H1 (cell line): Measurements from ENCODE around the gene CTU1. TPM values are rescaled to one million over a fixed set of nuclear protein-coding genes. Genes with fewer than 3 reads are reported as not detected.

ENCODE experiments used
- CTCF ChIA-PET: fragments of 300-600 bp; sonication (Branson Sonifier 250); formaldehyde crosslinking; loops from one replicate; lab custom pipeline; 2021; ENCODE audit not compliant: partially characterized antibody; lab: Charles Lee
- POLR2A ChIA-PET: fragments of 300-600 bp; sonication (Branson Sonifier 250); formaldehyde crosslinking; loops from one replicate; lab custom pipeline; 2021; ENCODE audit warnings: inconsistent platforms; ENCODE audit not compliant: partially characterized antibody; lab: Charles Lee
- DNase-seq, 2 experiments: peaks; one replicate each; pipeline versions ENCODE4 v3.0.0 to v3.0.0-alpha.2; 2010 to 2022; ENCODE audit warnings: low spot score in 2 of 2, low read depth in 1 of 2, mixed read lengths in 1 of 2
- FAIRE-seq: peaks from 2 replicates; lab custom pipeline; 2011; peaks lifted over from hg19 to GRCh38; lab: Jason Lieb, UNC
- H2AFZ ChIP-seq: 2 replicates; pipeline ENCODE4 v1.8.1; 2012; ENCODE audit warnings: low read length, inconsistent platforms
- H2AK5ac ChIP-seq: 2 replicates; pipeline ENCODE4 v1.6.1; 2013; ENCODE audit warnings: low read depth, low read length
- H2BK120ac ChIP-seq: replicated peaks from 2 replicates; pipeline ENCODE3; 2013; ENCODE audit warnings: low read depth, low read length, inconsistent platforms
- H2BK12ac ChIP-seq: 2 replicates; pipeline ENCODE4 v1.6.1; 2013; ENCODE audit warnings: low read depth, low read length
- H2BK15ac ChIP-seq: 2 replicates; pipeline ENCODE4 v1.6.1; 2013; ENCODE audit warnings: low read length
- H2BK20ac ChIP-seq: 2 replicates; pipeline ENCODE4 v1.6.1; 2013; ENCODE audit warnings: low read length
- H2BK5ac ChIP-seq: 2 replicates; pipeline ENCODE4 v1.6.1; 2013; ENCODE audit warnings: low read depth, low read length
- H3K14ac ChIP-seq: 2 replicates; pipeline ENCODE4 v1.6.1; 2013; ENCODE audit warnings: inconsistent platforms; ENCODE audit not compliant: insufficient read length
- H3K18ac ChIP-seq: 2 replicates; pipeline ENCODE4 v1.6.1; 2013; ENCODE audit warnings: low read length; ENCODE audit errors: extremely low read depth
- H3K23ac ChIP-seq: 2 replicates; pipeline ENCODE4 v1.6.1; 2013; ENCODE audit warnings: inconsistent platforms; ENCODE audit not compliant: insufficient read length
- H3K23me2 ChIP-seq: 2 replicates; pipeline ENCODE4 v1.6.1; 2013; ENCODE audit warnings: low read depth, low read length
- H3K27ac ChIP-seq: 2 replicates; pipeline ENCODE4 v1.6.1; 2011; ENCODE audit warnings: low read depth, low read length, inconsistent platforms
- H3K27me3 ChIP-seq, 4 experiments: replicated peaks in 1 of 4; 1 replicate in 1 of 4; 2 replicates in 3 of 4; pipeline versions ENCODE4 v1.6.1 to v1.8.1; 2011 to 2013; ENCODE audit warnings: low read length in 3 of 4, mild to moderate bottlenecking in 3 of 4, inconsistent platforms in 2 of 4, mixed read lengths in 2 of 4, moderate library complexity in 1 of 4; ENCODE audit not compliant: control insufficient read depth in 3 of 4, insufficient read depth in 3 of 4; ENCODE audit errors: extremely low read depth in 1 of 4
- H3K36me3 ChIP-seq, 4 experiments: 2 replicates each; pipeline versions ENCODE4 v1.6.1 to v1.8.1; 2011 to 2013; ENCODE audit warnings: mild to moderate bottlenecking in 4 of 4, low read length in 3 of 4, moderate library complexity in 2 of 4, control low read depth in 1 of 4, inconsistent platforms in 1 of 4; ENCODE audit not compliant: insufficient read depth in 4 of 4, control insufficient read depth in 2 of 4
- H3K4ac ChIP-seq: replicated peaks from 2 replicates; pipeline ENCODE3; 2013; ENCODE audit warnings: low read length, low read depth, mixed read lengths, inconsistent platforms; ENCODE audit not compliant: insufficient read length
- H3K4me1 ChIP-seq, 4 experiments: replicated peaks in 1 of 4; 1 replicate in 1 of 4; 2 replicates in 3 of 4; pipeline versions ENCODE4 v1.6.1 to v1.8.1; 2011 to 2013; ENCODE audit warnings: low read length in 3 of 4, inconsistent platforms in 2 of 4, mixed read lengths in 1 of 4; ENCODE audit not compliant: insufficient read depth in 4 of 4, control insufficient read depth in 3 of 4
- H3K4me2 ChIP-seq, 2 experiments: 2 replicates each; pipeline versions ENCODE4 v1.6.1 to v1.8.1; 2011 to 2013; ENCODE audit warnings: low read depth in 2 of 2, low read length in 2 of 2, control low read depth in 1 of 2, inconsistent platforms in 1 of 2, mild to moderate bottlenecking in 1 of 2; ENCODE audit not compliant: insufficient read depth in 1 of 2
- H3K4me3 ChIP-seq, 4 experiments: fragments of 200-600, 300-600 bp in 1 of 4; sonication (generic), shearing (Covaris generic), sonication (Bioruptor Twin) in 1 of 4; 2 replicates each; pipeline versions ENCODE4 v1.5.1 to v1.8.1; 2011 to 2016; ENCODE audit warnings: low read length in 4 of 4, low read depth in 3 of 4, control low read depth in 2 of 4, inconsistent platforms in 2 of 4, mild to moderate bottlenecking in 2 of 4, mixed read lengths in 1 of 4, moderate library complexity in 1 of 4; ENCODE audit not compliant: insufficient read depth in 2 of 4; ENCODE audit errors: extremely low read depth in 1 of 4
- H3K56ac ChIP-seq: replicated peaks from 2 replicates; pipeline ENCODE3; 2013; ENCODE audit warnings: low read depth, mild to moderate bottlenecking, mixed read lengths, low read length, inconsistent platforms; ENCODE audit not compliant: insufficient read length
- H3K79me1 ChIP-seq: 2 replicates; pipeline ENCODE4 v1.6.1; 2013; ENCODE audit warnings: low read depth, low read length, control low read depth
- H3K79me2 ChIP-seq, 2 experiments: 2 replicates each; pipeline versions ENCODE4 v1.6.1 to v1.8.1; 2012 to 2013; ENCODE audit warnings: low read length in 2 of 2, mild to moderate bottlenecking in 2 of 2, inconsistent platforms in 1 of 2; ENCODE audit not compliant: insufficient read depth in 2 of 2, control insufficient read depth in 1 of 2
- H3K9ac ChIP-seq, 4 experiments: replicated peaks in 1 of 4; 1 replicate in 1 of 4; 2 replicates in 3 of 4; pipeline versions ENCODE4 v1.6.1 to v1.8.1; 2011 to 2013; ENCODE audit warnings: low read depth in 3 of 4, low read length in 3 of 4, control low read depth in 2 of 4, mild to moderate bottlenecking in 2 of 4, moderate library complexity in 2 of 4, inconsistent platforms in 1 of 4; ENCODE audit errors: extremely low read depth in 1 of 4
- H3K9me3 ChIP-seq, 2 experiments: 2 replicates each; pipeline versions ENCODE4 v1.6.1 to v1.8.1; 2012 to 2013; ENCODE audit warnings: mild to moderate bottlenecking in 2 of 2, moderate library complexity in 2 of 2, control low read depth in 1 of 2, inconsistent platforms in 1 of 2, low read depth in 1 of 2, low read length in 1 of 2, mixed read lengths in 1 of 2; ENCODE audit not compliant: insufficient read depth in 2 of 2
- H4K20me1 ChIP-seq, 2 experiments: replicated peaks in 1 of 2; 2 replicates each; pipeline versions ENCODE3 to v1.8.1; 2011 to 2013; ENCODE audit warnings: inconsistent platforms in 2 of 2, low read length in 2 of 2, mild to moderate bottlenecking in 1 of 2; ENCODE audit not compliant: insufficient read depth in 2 of 2, control insufficient read depth in 1 of 2
- H4K5ac ChIP-seq: 2 replicates; pipeline ENCODE4 v1.6.1; 2013; ENCODE audit warnings: low read length, low read depth, mixed read lengths, inconsistent platforms; ENCODE audit not compliant: insufficient read length
- H4K8ac ChIP-seq: 2 replicates; pipeline ENCODE4 v1.8.0; 2013; ENCODE audit warnings: mild to moderate bottlenecking, moderate library complexity, low read length, inconsistent platforms; ENCODE audit not compliant: insufficient read depth; ENCODE audit errors: extremely low read depth
- H4K91ac ChIP-seq: replicated peaks from 2 replicates; pipeline ENCODE3; 2013; ENCODE audit warnings: low read length, mixed read lengths, inconsistent platforms; ENCODE audit not compliant: insufficient read length
- CREB1 ChIP-seq: IDR thresholded peaks from 2 replicates; pipeline ENCODE4 v1.6.1; 2012; ENCODE audit warnings: inconsistent platforms
- CTCF ChIP-seq, 3 experiments: IDR thresholded peaks; 1 replicate in 2 of 3; 2 replicates in 1 of 3; pipeline versions ENCODE4 v1.5.1 to v1.6.1; 2011; ENCODE audit warnings: low read length in 3 of 3, mild to moderate bottlenecking in 3 of 3, inconsistent platforms in 2 of 3, low read depth in 1 of 3, moderate library complexity in 1 of 3; ENCODE audit not compliant: insufficient read depth in 1 of 3; ENCODE audit errors: control extremely low read depth in 1 of 3
- EZH2 ChIP-seq: fragments of 200-600 bp; sonication (generic); IDR thresholded peaks from 2 replicates; pipeline ENCODE4 v1.7.1; 2012; ENCODE audit warnings: low read depth, mild to moderate bottlenecking, moderate library complexity, low read length, inconsistent platforms; ENCODE audit not compliant: severe bottlenecking
- KDM4A ChIP-seq: IDR thresholded peaks from one replicate; pipeline ENCODE4 v1.7.1; 2012; ENCODE audit warnings: low read depth, mild to moderate bottlenecking, moderate library complexity, low read length, inconsistent platforms; ENCODE audit not compliant: severe bottlenecking
- MAFK ChIP-seq: IDR thresholded peaks from 2 replicates; pipeline ENCODE4 v1.6.1; 2012; ENCODE audit warnings: low read depth, mild to moderate bottlenecking, improper control_type of control experiment, low read length
- RBBP5 ChIP-seq: IDR thresholded peaks from 2 replicates; pipeline ENCODE4 v1.7.1; 2012; ENCODE audit warnings: low read depth, mild to moderate bottlenecking, inconsistent platforms, low read length, moderate library complexity, borderline replicate concordance
- RFX5 ChIP-seq: IDR thresholded peaks from 2 replicates; pipeline ENCODE4 v1.6.1; 2011; ENCODE audit warnings: low read depth, low read length, improper control_type of control experiment, borderline replicate concordance
- SP2 ChIP-seq: IDR thresholded peaks from 2 replicates; pipeline ENCODE4 v1.6.1; 2012; ENCODE audit warnings: mild to moderate bottlenecking, low read length, inconsistent platforms
- TBP ChIP-seq: IDR thresholded peaks from 2 replicates; pipeline ENCODE4 v1.6.1; 2011; ENCODE audit warnings: low read depth, low read length, improper control_type of control experiment
- WGBS, 2 experiments: shearing (Covaris generic) in 1 of 2; methylation state at CpG; one replicate each; pipeline versions ENCODE4 v1.1.6 to v1.1.7; 2013 to 2015; ENCODE audit warnings: low lambda C conversion rate in 2 of 2, mixed read lengths in 2 of 2, inconsistent platforms in 1 of 2, low coverage in 1 of 2, missing lambda C conversion rate in 1 of 2; ENCODE audit not compliant: insufficient replicate concordance in 2 of 2, insufficient coverage in 1 of 2, insufficient read length in 1 of 2; ENCODE audit errors: extremely low coverage in 1 of 2, missing lambda C conversion rate in 1 of 2; 5-methylcytosine and 5-hydroxymethylcytosine counted together
- polyA plus RNA-seq, 7 experiments: library from polyadenylated mRNA; depleted of rRNA in 3 of 7; stranded (reverse) in 5 of 7; unstranded in 2 of 7; fragments of >200 nt in 5 of 7; fragments of 200-250 nt in 2 of 7; gene quantifications; 1 replicate in 5 of 7; 2 replicates in 1 of 7; 4 replicates in 1 of 7; pipeline versions ENCODE4 v1.2.1 to v1.2.3, GENCODE V29; 2011 to 2013; ENCODE audit warnings: missing spikeins in 2 of 7, mixed read lengths in 2 of 7
- total RNA-seq: library from RNA; stranded (reverse); fragmentation: NEBNext Ultra II Directional; extraction: Animal tissue kit (Norgen Biotek cat#: 25700); gene quantifications from 2 replicates; pipeline ENCODE4 v1.2.1, GENCODE V29; 2021

Gene CTU1
- total and polyA plus RNA-seq, 2 of the 8 experiments (the other 6 are each of a cell fraction or from before 2014, with no cell fraction given) = 4.6 to 7.2 TPM

- Histone ChIP-seq H3K56ac (no peak overlapping the region), H3K18ac (peak overlapping the region; percentile 90), H4K20me1 (no peaks in the 10 kb centered on the region), H2BK120ac (peak overlapping the region; percentile 35), H3K4me2 (peak overlapping the region; percentile 85 to 87), H4K91ac (no peak overlapping the region), H3K23me2 (peaks cover 11% of the 10 kb centered on the region; the same call in 1 of the 2 replicates), H4K5ac (no peak overlapping the region), H3K79me2 (no peaks in the 10 kb centered on the region), H2BK15ac (no peak overlapping the region), H3K4me3 (peak overlapping the region; percentile 55 to 64 (median 62)), H3K4ac (no peak overlapping the region), H3K79me1 (no peaks in the 10 kb centered on the region), H2AK5ac (no peak overlapping the region), H2BK12ac (peak overlapping the region; percentile 87; the same call in 1 of the 2 replicates), H3K27me3 (no peaks in the 10 kb centered on the region; a peak in 2 of 7 replicates), H2AFZ (peak overlapping the region; percentile 95; the same call in 1 of the 2 replicates), H4K8ac (peak overlapping the region; percentile 46; the same call in 1 of the 2 replicates), H3K27ac (no peak overlapping the region), H3K4me1 (peaks cover 0 to 9% (median 1%) of the 10 kb centered on the region in 4 experiments; a peak in 4 of 7 replicates), H3K36me3 (no peaks in the 10 kb centered on the region), H3K9ac (no peak overlapping the region), H3K23ac (no peak overlapping the region), H2BK5ac (peak overlapping the region; percentile 81; the same call in 1 of the 2 replicates), H3K14ac (no peak overlapping the region), H3K9me3 (no peaks in the 10 kb centered on the region; a peak in 1 of 4 replicates), H2BK20ac (no peak overlapping the region)
- FAIRE-seq (no peak), DNase-seq (peak in 1 of 2 experiments; percentile 68)
- POLR2A ChIA-PET = interaction anchor here (0.8 to 1.8 kb wide), 5 partner anchors 17 to 48 kb away, joined by 3 to 7 read pairs (median 4); no protein-coding TSS in a partner anchor
- WGBS, 2 experiments = 22% methylated on average over 10 of the region's 25 CpGs; no CpG with 5 or more reads in 1 of the 2 experiments
- CTCF ChIA-PET = interaction anchor here (0.5 to 2.3 kb wide), 11 partner anchors 12 to 595 kb away, joined by 3 to 13 read pairs (median 3); no protein-coding TSS in a partner anchor
- TF ChIP-seq MAFK (no peak), CREB1 (no peak), EZH2 (no peak), TBP (no peak), RBBP5 (0 out of 2 replicates have a peak, but pooled peaks have one; percentile 44), SP2 (no peak), RFX5 (no peak), KDM4A (peak; percentile 42), CTCF (IDR thresholded peaks at IDR 0.05; ENCODE audit: control extremely low read depth in 1 of 3, insufficient read depth in 1 of 3, low read depth in 1 of 3, low read length in 3 of 3) (peak in 1 of 3 experiments; percentile 5; a peak in 1 of 4 replicates)
Observed at GRCh38 chr19:51065221-51065960, 42.8 kb downstream of the CTU1 start.
